Caco-2 (cell line): Measurements from ENCODE around the gene RARS1. TPM values are rescaled to one million over a fixed set of nuclear protein-coding genes. Genes with fewer than 3 reads are reported as not detected.

Experiments
- BruUV-seq: library from RNA; stranded (reverse); fragments of 400-500 nt; replicated peaks from 2 replicates; lab custom pipeline; 2021; lab: Mats Ljungman, UMichigan
- CTCF ChIA-PET: fragments of 300-600 bp; sonication (Branson Sonifier 250); formaldehyde crosslinking; loops from one replicate; lab custom pipeline; 2022; ENCODE audit warnings: antibody characterized with exemption; lab: Charles Lee
- POLR2A ChIA-PET: fragments of 300-600 bp; sonication (Branson Sonifier 250); formaldehyde crosslinking; loops from one replicate; lab custom pipeline; 2022; ENCODE audit warnings: antibody characterized with exemption; lab: Charles Lee
- DNase-seq, 2 experiments: peaks; one replicate each; pipeline versions ENCODE4 v3.0.0 to v3.0.0-alpha.2; 2020 to 2022
- H3K27me3 ChIP-seq: replicated peaks from 2 replicates; pipeline ENCODE4 v1.6.0; 2011; ENCODE audit warnings: low read length; ENCODE audit not compliant: control insufficient read depth, insufficient read depth
- H3K36me3 ChIP-seq: 2 replicates; pipeline ENCODE4 v1.5.1; 2011; ENCODE audit warnings: low read length; ENCODE audit not compliant: control insufficient read depth, insufficient read depth
- H3K4me1 ChIP-seq: fragments of 250-450 bp; sonication (Bioruptor Pico); 2 replicates; pipeline ENCODE4 v1.5.1; 2020; ENCODE audit warnings: mild to moderate bottlenecking
- H3K4me3 ChIP-seq: 2 replicates; pipeline ENCODE4 v1.5.1; 2011; ENCODE audit warnings: low read depth, mild to moderate bottlenecking, control low read depth, low read length
- H3K9me3 ChIP-seq: fragments of 250-450 bp; sonication (Bioruptor Pico); 2 replicates; pipeline ENCODE4 v1.5.1; 2020; ENCODE audit warnings: mild to moderate bottlenecking, moderate library complexity
- H3K27ac Mint-ChIP-seq: one replicate; pipeline ENCODE4 v1.8.0; 2022; ENCODE audit warnings: mixed read lengths; ENCODE audit not compliant: unreplicated experiment
- H3K27me3 Mint-ChIP-seq: one replicate; pipeline ENCODE4 v1.8.0; 2022; ENCODE audit warnings: mixed read lengths; ENCODE audit not compliant: insufficient read depth, unreplicated experiment
- H3K36me3 Mint-ChIP-seq: one replicate; pipeline ENCODE4 v1.8.0; 2022; ENCODE audit warnings: mild to moderate bottlenecking, mixed read lengths; ENCODE audit not compliant: insufficient read depth, unreplicated experiment
- H3K4me1 Mint-ChIP-seq: one replicate; pipeline ENCODE4 v1.8.0; 2022; ENCODE audit warnings: low read depth, mixed read lengths; ENCODE audit not compliant: unreplicated experiment
- H3K4me3 Mint-ChIP-seq: one replicate; pipeline ENCODE4 v1.8.0; 2022; ENCODE audit warnings: mild to moderate bottlenecking, moderate library complexity, mixed read lengths; ENCODE audit not compliant: unreplicated experiment
- H3K9me3 Mint-ChIP-seq: one replicate; pipeline ENCODE4 v1.8.0; 2022; ENCODE audit warnings: mixed read lengths; ENCODE audit not compliant: unreplicated experiment
- CTCF ChIP-seq, 2 experiments: fragments of 200-600 bp in 1 of 2; IDR thresholded peaks; 1 replicate in 1 of 2; 2 replicates in 1 of 2; pipeline versions ENCODE4 v1.5.1 to v1.8.0; 2011 to 2022; ENCODE audit warnings: antibody characterized with exemption in 1 of 2, control low read depth in 1 of 2, inconsistent platforms in 1 of 2, low read depth in 1 of 2, low read length in 1 of 2, mild to moderate bottlenecking in 1 of 2, moderate library complexity in 1 of 2; ENCODE audit not compliant: insufficient read depth in 1 of 2, severe bottlenecking in 1 of 2, unreplicated experiment in 1 of 2
- intact Hi-C: fragments of 100-400 bp; cut with micrococcal nuclease; formaldehyde crosslinking; loops from one replicate; pipeline ENCODE4 v1.10.0; 2022; ENCODE audit not compliant: unreplicated experiment
- total RNA-seq: library from RNA; stranded (reverse); gene quantifications from 2 replicates; pipeline ENCODE4 v1.2.3, GENCODE V29; 2022

RARS1 gene
- total RNA-seq, 1 experiment from 2014 or later = 124 TPM

GRCh38 chr5:168482361-168482760 is 3.9 kb upstream of the RARS1 start:
- BruUV-seq = no TSS peak
- Mint-ChIP-seq H3K4me3 (no peak overlapping the region), H3K4me1 (peaks cover 11% of the 10 kb centered on the region), H3K36me3 (peaks cover 36% of the 10 kb centered on the region), H3K27ac (no peak overlapping the region), H3K9me3 (no peaks in the 10 kb centered on the region), H3K27me3 (no peaks in the 10 kb centered on the region)
- CTCF ChIA-PET = no interaction called here
- Histone ChIP-seq H3K9me3 (no peaks in the 10 kb centered on the region), H3K27me3 (no peaks in the 10 kb centered on the region), H3K4me3 (no peak overlapping the region), H3K4me1 (peaks cover 7% of the 10 kb centered on the region), H3K36me3 (no peaks in the 10 kb centered on the region)
- POLR2A ChIA-PET = no interaction called here
- TF ChIP-seq CTCF (IDR thresholded peaks at IDR 0.05; ENCODE audit: insufficient read depth in 1 of 2, low read depth in 1 of 2, low read length in 1 of 2, severe bottlenecking in 1 of 2, unreplicated experiment in 1 of 2) = no peak
- DNase-seq = no peak
- intact Hi-C loops = loop anchor here (10.0 kb wide), 1 partner anchor 1102 kb away; the partner anchor contains the start of gene SPDL1

DNA sequence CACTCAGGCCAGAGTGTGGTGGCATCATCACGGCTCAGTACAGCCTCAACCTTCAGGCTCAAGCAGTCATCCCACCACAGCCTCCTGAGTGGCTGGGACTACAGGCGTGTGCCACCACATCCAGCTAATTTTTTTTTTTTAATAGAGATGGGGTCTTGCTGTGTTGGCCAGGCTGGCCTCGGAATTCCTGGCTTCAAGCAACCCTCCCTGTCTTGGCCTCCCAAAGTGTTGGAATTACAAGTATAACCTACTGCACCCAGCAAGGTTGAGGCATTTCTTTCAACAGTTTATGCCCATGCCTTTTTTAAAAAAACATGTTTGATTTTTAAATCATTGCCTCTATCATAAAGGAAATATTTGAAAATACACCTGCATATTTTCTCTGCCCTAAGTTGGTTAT is 2.8 kb downstream of the RARS1 start:
- H3K9me3 ChIP-seq = no peaks in the 10 kb centered on the region
- H3K4me3 ChIP-seq = no peak overlapping the region
- CTCF ChIA-PET = no interaction called here
- 0 out of 2 replicates have a peak, but pooled peaks cover 1% of the 10 kb centered on the region for H3K36me3 ChIP-seq
- POLR2A ChIA-PET = no interaction called here
- H3K27ac Mint-ChIP-seq = no peak overlapping the region
- H3K27me3 ChIP-seq = no peaks in the 10 kb centered on the region
- TF ChIP-seq CTCF (IDR thresholded peaks at IDR 0.05; ENCODE audit: insufficient read depth in 1 of 2, low read depth in 1 of 2, low read length in 1 of 2, severe bottlenecking in 1 of 2, unreplicated experiment in 1 of 2) = no peak
- H3K9me3 Mint-ChIP-seq = no peaks in the 10 kb centered on the region
- no peak for DNase-seq
- peaks cover 73% of the 10 kb centered on the region for H3K36me3 Mint-ChIP-seq
- peaks cover 7% of the 10 kb centered on the region for H3K4me1 ChIP-seq
- no peaks in the 10 kb centered on the region for H3K4me1 Mint-ChIP-seq
- no TSS peak for BruUV-seq
- H3K4me3 Mint-ChIP-seq = no peak overlapping the region
- no peaks in the 10 kb centered on the region for H3K27me3 Mint-ChIP-seq
- intact Hi-C loops = loop anchor here (10.0 kb wide), 1 partner anchor 1096 kb away; the partner anchor contains the start of gene SPDL1

DNA sequence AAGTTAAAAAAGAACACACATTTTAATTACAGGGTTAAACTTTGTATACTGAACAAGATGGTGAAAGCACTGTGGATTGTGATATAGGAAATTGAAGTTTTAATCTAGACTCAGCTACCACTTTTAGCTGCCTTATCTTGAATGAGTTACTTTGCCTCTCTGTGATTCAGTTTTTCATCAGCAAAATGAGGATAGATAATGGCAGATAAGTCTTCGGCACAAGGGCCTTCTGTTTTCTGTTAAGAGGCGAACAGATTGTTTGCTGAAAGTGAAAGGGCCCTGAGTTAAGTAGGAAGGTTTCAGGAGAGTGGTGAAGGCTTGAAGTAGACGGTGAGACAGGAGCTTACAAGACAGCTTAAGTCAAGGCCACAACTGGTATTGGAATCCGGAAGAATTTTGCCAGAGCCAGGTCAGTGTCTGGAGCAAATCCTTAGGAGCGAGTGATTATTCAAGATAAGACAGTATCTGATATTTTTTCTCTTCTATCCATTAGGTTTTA is 7.8 kb downstream of the RARS1 start:
- Mint-ChIP-seq H3K27me3 (no peaks in the 10 kb centered on the region), H3K4me1 (no peaks in the 10 kb centered on the region), H3K27ac (no peak overlapping the region), H3K4me3 (no peak overlapping the region), H3K36me3 (peaks cover 96% of the 10 kb centered on the region), H3K9me3 (no peaks in the 10 kb centered on the region)
- Histone ChIP-seq H3K27me3 (no peaks in the 10 kb centered on the region), H3K4me1 (no peaks in the 10 kb centered on the region), H3K4me3 (no peak overlapping the region), H3K36me3 (peaks cover 4% of the 10 kb centered on the region), H3K9me3 (no peaks in the 10 kb centered on the region)
- DNase-seq = no peak
- intact Hi-C loops = no loop called here
- POLR2A ChIA-PET = no interaction called here
- CTCF ChIA-PET = interaction anchor here (0.7 kb wide), 1 partner anchor 42 kb away, joined by 9 read pairs; no protein-coding TSS in a partner anchor
- TF ChIP-seq CTCF (IDR thresholded peaks at IDR 0.05; ENCODE audit: insufficient read depth in 1 of 2, low read depth in 1 of 2, low read length in 1 of 2, severe bottlenecking in 1 of 2, unreplicated experiment in 1 of 2) = no peak
- BruUV-seq = no TSS peak
